DND-41 (cell line): ENCODE data around the gene AHSP.

Experiments
- ATAC-seq: fragments of 200-7000 bp; cut with Tn5 transposase; 3 replicates; pipeline ENCODE4 v1.9.1; 2021; ENCODE audit warnings: low read depth; ENCODE audit not compliant: insufficient read depth
- DNase-seq: peaks from one replicate; pipeline ENCODE4 v3.0.0-alpha.2; 2020
- H2AFZ ChIP-seq: 2 replicates; pipeline ENCODE4 v1.6.0; 2012; ENCODE audit warnings: low read depth, low read length
- H3K27ac ChIP-seq: 2 replicates; pipeline ENCODE4 v1.5.1; 2012; ENCODE audit warnings: low read length, inconsistent platforms
- H3K27me3 ChIP-seq: fragments of 200-600 bp; sonication (generic); 2 replicates; pipeline ENCODE4 v1.6.0; 2012; ENCODE audit warnings: low read length, mild to moderate bottlenecking, inconsistent platforms; ENCODE audit not compliant: insufficient read depth, poor library complexity
- H3K36me3 ChIP-seq: 2 replicates; pipeline ENCODE4 v1.5.1; 2012; ENCODE audit warnings: low read length, inconsistent platforms; ENCODE audit not compliant: insufficient read depth
- H3K4me1 ChIP-seq: 2 replicates; pipeline ENCODE4 v1.5.1; 2012; ENCODE audit warnings: mild to moderate bottlenecking, low read length; ENCODE audit not compliant: insufficient read depth
- H3K4me2 ChIP-seq: 2 replicates; pipeline ENCODE4 v1.6.0; 2012; ENCODE audit warnings: mild to moderate bottlenecking, moderate library complexity, low read length, inconsistent platforms; ENCODE audit not compliant: insufficient read depth
- H3K4me3 ChIP-seq, 2 experiments: fragments of 200-600 bp in 1 of 2; shearing (Covaris generic) in 1 of 2; 2 replicates each; pipeline ENCODE4 v1.5.1; 2012 to 2016; ENCODE audit warnings: inconsistent platforms in 2 of 2, low read length in 2 of 2, mild to moderate bottlenecking in 2 of 2, low read depth in 1 of 2, moderate library complexity in 1 of 2
- H3K79me2 ChIP-seq: 2 replicates; pipeline ENCODE4 v1.6.0; 2012; ENCODE audit warnings: low read length, inconsistent platforms; ENCODE audit not compliant: insufficient read depth
- H3K9ac ChIP-seq: 2 replicates; pipeline ENCODE4 v1.6.0; 2012; ENCODE audit warnings: low read depth, mild to moderate bottlenecking, inconsistent platforms, low read length, moderate library complexity
- H3K9me3 ChIP-seq: 2 replicates; pipeline ENCODE4 v1.5.1; 2012; ENCODE audit warnings: low read length, moderate library complexity, mild to moderate bottlenecking, inconsistent platforms; ENCODE audit not compliant: insufficient read depth, severe bottlenecking
- H4K20me1 ChIP-seq: 2 replicates; pipeline ENCODE4 v1.6.0; 2012; ENCODE audit warnings: low read length; ENCODE audit not compliant: insufficient read depth
- EZH2 ChIP-seq: IDR thresholded peaks from 3 replicates; pipeline ENCODE4 v1.6.1; 2012; ENCODE audit warnings: borderline replicate concordance, low read depth, mild to moderate bottlenecking, moderate library complexity, low read length, inconsistent platforms; ENCODE audit not compliant: severe bottlenecking
- TF ChIP-seq, protein P1 (sequence below): IDR thresholded peaks from 2 replicates; pipeline ENCODE4 v1.5.1; 2012; ENCODE audit warnings: borderline replicate concordance, low read length, moderate library complexity, mild to moderate bottlenecking; ENCODE audit not compliant: poor library complexity, severe bottlenecking; ENCODE audit errors: extremely low read depth

Gene AHSP

DNA sequence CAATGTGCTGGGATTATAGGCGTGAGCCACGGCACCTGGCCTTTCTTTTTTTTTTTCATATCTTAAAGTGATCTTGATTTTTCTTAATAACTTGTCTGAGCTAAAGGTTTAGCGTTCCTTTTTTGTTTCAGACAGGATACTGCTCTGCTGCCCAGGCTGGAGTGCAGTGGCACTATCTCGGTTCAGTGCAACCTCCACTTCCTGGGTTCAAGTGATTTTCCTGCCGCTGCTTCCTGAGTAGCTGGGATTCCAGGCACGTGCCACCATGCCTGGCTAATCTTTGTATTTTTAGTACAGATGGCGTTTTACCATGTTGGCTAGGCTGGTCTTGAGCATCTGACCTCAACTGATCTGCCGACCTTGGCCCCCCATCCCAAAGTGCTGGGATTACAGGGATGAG lies 23.5 kb upstream of the AHSP start:
- no peak overlapping the region for H3K4me2 ChIP-seq
- H3K4me1 ChIP-seq: peaks cover 25% of the 10 kb centered on the region
- peaks cover 31% of the 10 kb centered on the region for H3K79me2 ChIP-seq
- no peak overlapping the region for H3K4me3 ChIP-seq
- ATAC-seq (no peak), DNase-seq (no peak)
- TF ChIP-seq, protein P1, sequence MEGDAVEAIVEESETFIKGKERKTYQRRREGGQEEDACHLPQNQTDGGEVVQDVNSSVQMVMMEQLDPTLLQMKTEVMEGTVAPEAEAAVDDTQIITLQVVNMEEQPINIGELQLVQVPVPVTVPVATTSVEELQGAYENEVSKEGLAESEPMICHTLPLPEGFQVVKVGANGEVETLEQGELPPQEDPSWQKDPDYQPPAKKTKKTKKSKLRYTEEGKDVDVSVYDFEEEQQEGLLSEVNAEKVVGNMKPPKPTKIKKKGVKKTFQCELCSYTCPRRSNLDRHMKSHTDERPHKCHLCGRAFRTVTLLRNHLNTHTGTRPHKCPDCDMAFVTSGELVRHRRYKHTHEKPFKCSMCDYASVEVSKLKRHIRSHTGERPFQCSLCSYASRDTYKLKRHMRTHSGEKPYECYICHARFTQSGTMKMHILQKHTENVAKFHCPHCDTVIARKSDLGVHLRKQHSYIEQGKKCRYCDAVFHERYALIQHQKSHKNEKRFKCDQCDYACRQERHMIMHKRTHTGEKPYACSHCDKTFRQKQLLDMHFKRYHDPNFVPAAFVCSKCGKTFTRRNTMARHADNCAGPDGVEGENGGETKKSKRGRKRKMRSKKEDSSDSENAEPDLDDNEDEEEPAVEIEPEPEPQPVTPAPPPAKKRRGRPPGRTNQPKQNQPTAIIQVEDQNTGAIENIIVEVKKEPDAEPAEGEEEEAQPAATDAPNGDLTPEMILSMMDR: no peak
- TF ChIP-seq EZH2: no peak
- no peak overlapping the region for H2AFZ ChIP-seq
- H3K9ac ChIP-seq: no peak overlapping the region
- no peak overlapping the region for H3K27ac ChIP-seq
- H3K36me3 ChIP-seq: peaks cover 37% of the 10 kb centered on the region
- H3K9me3 ChIP-seq: no peaks in the 10 kb centered on the region
- no peaks in the 10 kb centered on the region for H3K27me3 ChIP-seq
- H4K20me1 ChIP-seq: no peaks in the 10 kb centered on the region

DNA sequence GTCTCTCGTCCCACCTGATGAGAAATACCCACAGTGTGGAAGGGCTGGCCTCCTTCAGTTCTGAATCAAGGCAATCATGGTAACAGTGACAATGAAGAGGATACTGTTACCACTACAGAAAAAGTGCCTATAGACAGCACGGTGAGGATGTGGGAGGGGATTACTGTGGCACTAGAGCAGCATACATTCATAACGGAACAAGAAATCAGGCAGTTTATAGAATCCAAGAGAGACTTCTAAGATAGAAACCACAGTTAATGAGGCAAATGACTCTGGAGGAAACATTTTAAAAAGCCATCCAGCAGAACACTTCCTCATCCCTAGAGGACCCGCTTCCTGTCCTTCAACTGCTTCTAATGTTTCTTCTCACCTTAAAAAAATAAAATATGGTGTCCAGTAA lies 22.2 kb upstream of the AHSP start:
- H3K9me3 ChIP-seq: no peaks in the 10 kb centered on the region
- no peak overlapping the region for H3K4me3 ChIP-seq
- H3K4me2 ChIP-seq: peak overlapping the region; percentile 92; the same call in 1 of the 2 replicates
- H3K36me3 ChIP-seq: peaks cover 24% of the 10 kb centered on the region
- ATAC-seq (no peak), DNase-seq (no peak)
- H4K20me1 ChIP-seq: no peaks in the 10 kb centered on the region
- H3K4me1 ChIP-seq: peaks cover 34% of the 10 kb centered on the region
- no peak overlapping the region for H2AFZ ChIP-seq
- TF ChIP-seq EZH2: no peak
- TF ChIP-seq, protein P1: no peak
- H3K79me2 ChIP-seq: peaks cover 32% of the 10 kb centered on the region
- H3K27me3 ChIP-seq: no peaks in the 10 kb centered on the region
- no peak overlapping the region for H3K9ac ChIP-seq
- no peak overlapping the region for H3K27ac ChIP-seq

DNA sequence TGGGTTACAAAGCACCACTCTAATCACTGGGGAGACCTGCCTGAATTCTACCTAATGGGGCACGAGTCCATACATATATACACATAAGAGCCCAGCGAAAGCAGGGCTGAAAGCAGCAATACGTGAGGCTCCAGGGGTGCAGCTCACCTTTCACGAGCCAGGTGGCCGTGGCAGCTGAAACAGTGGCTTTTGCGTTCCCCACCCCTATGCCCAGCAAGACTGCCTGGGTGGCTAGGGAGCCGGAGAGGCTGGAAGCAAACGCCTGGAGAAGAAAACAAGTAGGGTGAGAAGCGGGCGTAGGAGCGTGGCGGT lies 20.1 kb upstream of the AHSP start:
- ATAC-seq (no peak; the same call in 1 of the 3 replicates), DNase-seq (no peak)
- H3K79me2 ChIP-seq: peaks cover 32% of the 10 kb centered on the region
- TF ChIP-seq, protein P1: no peak
- TF ChIP-seq EZH2: no peak
- peak overlapping the region; percentile 72 for H2AFZ ChIP-seq
- no peaks in the 10 kb centered on the region for H3K9me3 ChIP-seq
- H3K9ac ChIP-seq: peak overlapping the region; percentile 85
- no peaks in the 10 kb centered on the region for H4K20me1 ChIP-seq
- H3K4me2 ChIP-seq: peak overlapping the region; percentile 92
- peak overlapping the region; percentile 88 for H3K27ac ChIP-seq
- peak overlapping the region; percentile 88 to 89; a peak in 3 of 4 replicates for H3K4me3 ChIP-seq
- peaks cover 22% of the 10 kb centered on the region for H3K36me3 ChIP-seq
- no peaks in the 10 kb centered on the region for H3K27me3 ChIP-seq
- H3K4me1 ChIP-seq: peaks cover 34% of the 10 kb centered on the region
